Endothelial cell of umbilical vein (primary cell): ENCODE results near the gene BCR. TPM values are rescaled to one million over a fixed set of nuclear protein-coding genes. Genes with fewer than 3 reads are reported as not detected.

Experiments
- BruUV-seq: library from RNA; stranded (reverse); fragments of 400-500 nt; replicated peaks from 2 replicates; lab custom pipeline; 2021; lab: Mats Ljungman, UMichigan
- CTCF ChIA-PET: fragments of 300-600, 350-600 bp; sonication (Branson Sonifier 250); formaldehyde crosslinking; loops from one replicate; lab custom pipeline; 2021; ENCODE audit warnings: antibody characterized with exemption, inconsistent platforms; lab: Charles Lee
- POLR2A ChIA-PET: fragments of 300-600, 350-600 bp; sonication (Branson Sonifier 250); formaldehyde crosslinking; loops from one replicate; lab custom pipeline; 2021; ENCODE audit warnings: antibody characterized with exemption, inconsistent platforms; lab: Charles Lee
- DNase-seq: peaks from one replicate; pipeline ENCODE4 v3.0.0-alpha.2; 2011; ENCODE audit warnings: low read depth, low spot score
- FAIRE-seq: peaks from 2 replicates; lab custom pipeline; 2011; peaks lifted over from hg19 to GRCh38; lab: Jason Lieb, UNC
- H2AFZ ChIP-seq: 2 replicates; pipeline ENCODE4 v1.6.0; 2012; ENCODE audit warnings: low read depth, low read length, control low read depth, inconsistent platforms
- H3K27ac ChIP-seq: 2 replicates; pipeline ENCODE4 v1.5.1; 2011; ENCODE audit warnings: low read depth, mild to moderate bottlenecking, control low read depth, low read length, moderate library complexity; ENCODE audit not compliant: insufficient read depth
- H3K27me3 ChIP-seq, 2 experiments: 2 replicates each; pipeline versions ENCODE4 v1.6.0 to v1.6.1; 2011; ENCODE audit warnings: low read length in 2 of 2, mixed read lengths in 1 of 2; ENCODE audit not compliant: control insufficient read depth in 2 of 2, insufficient read depth in 2 of 2
- H3K36me3 ChIP-seq, 2 experiments: 2 replicates in 1 of 2; 3 replicates in 1 of 2; pipeline ENCODE4 v1.5.1; 2011; ENCODE audit warnings: low read length in 2 of 2, mild to moderate bottlenecking in 1 of 2, moderate library complexity in 1 of 2; ENCODE audit not compliant: control insufficient read depth in 2 of 2, insufficient read depth in 2 of 2; ENCODE audit errors: extremely low read depth in 1 of 2
- H3K4me1 ChIP-seq: 3 replicates; pipeline ENCODE4 v1.5.1; 2011; ENCODE audit warnings: mild to moderate bottlenecking, low read length; ENCODE audit not compliant: control insufficient read depth, insufficient read depth; ENCODE audit errors: extremely low read depth
- H3K4me2 ChIP-seq: 2 replicates; pipeline ENCODE4 v1.6.1; 2011; ENCODE audit warnings: low read length, control low read depth, mixed read lengths; ENCODE audit not compliant: insufficient read depth
- H3K4me3 ChIP-seq, 3 experiments: fragments of 200-600 bp in 1 of 3; sonication (generic), shearing (Covaris generic) in 1 of 3; replicated peaks in 1 of 3; 2 replicates each; pipeline ENCODE4 v1.5.1; 2011 to 2016; ENCODE audit warnings: control low read depth in 3 of 3, low read length in 3 of 3, mild to moderate bottlenecking in 2 of 3, inconsistent platforms in 1 of 3, low read depth in 1 of 3, moderate library complexity in 1 of 3; ENCODE audit not compliant: insufficient read depth in 1 of 3
- H3K79me2 ChIP-seq: 2 replicates; pipeline ENCODE4 v1.6.0; 2012; ENCODE audit warnings: low read length, inconsistent platforms; ENCODE audit not compliant: control insufficient read depth, insufficient read depth
- H3K9ac ChIP-seq: replicated peaks from 2 replicates; pipeline ENCODE3; 2011; ENCODE audit warnings: low read length, control low read depth; ENCODE audit not compliant: insufficient read depth; ENCODE audit errors: extremely low read depth
- H3K9me1 ChIP-seq: replicated peaks from 3 replicates; pipeline ENCODE4 v1.6.0; 2011; ENCODE audit warnings: mild to moderate bottlenecking, low read length; ENCODE audit not compliant: control insufficient read depth, insufficient read depth; ENCODE audit errors: extremely low read depth
- H3K9me3 ChIP-seq: replicated peaks from 2 replicates; pipeline ENCODE4 v1.5.1; 2012; ENCODE audit warnings: low read length, inconsistent platforms; ENCODE audit not compliant: control insufficient read depth, insufficient read depth
- H4K20me1 ChIP-seq: replicated peaks from 2 replicates; pipeline ENCODE3; 2011; ENCODE audit warnings: mild to moderate bottlenecking, low read length; ENCODE audit not compliant: control insufficient read depth, insufficient read depth; ENCODE audit errors: extremely low read depth
- EZH2 ChIP-seq: IDR thresholded peaks from 2 replicates; pipeline ENCODE4 v1.6.1; 2012; ENCODE audit warnings: borderline replicate concordance, low read depth, mild to moderate bottlenecking, moderate library complexity, low read length, inconsistent platforms; ENCODE audit not compliant: severe bottlenecking
- FOS ChIP-seq: IDR thresholded peaks from 2 replicates; pipeline ENCODE4 v1.6.1; 2011; ENCODE audit warnings: mild to moderate bottlenecking, low read length, moderate library complexity, borderline replicate concordance; ENCODE audit not compliant: insufficient read depth
- GATA2 ChIP-seq: IDR thresholded peaks from 2 replicates; pipeline ENCODE4 v1.7.0; 2011; ENCODE audit warnings: low read depth, mild to moderate bottlenecking, moderate library complexity, mixed read lengths, low read length; ENCODE audit not compliant: insufficient read length, insufficient read depth
- JUN ChIP-seq: IDR thresholded peaks from 2 replicates; pipeline ENCODE4 v1.6.1; 2011; ENCODE audit warnings: borderline replicate concordance, low read depth; ENCODE audit not compliant: insufficient read length, insufficient read depth
- MYC ChIP-seq: IDR thresholded peaks from one replicate; pipeline ENCODE4 v1.6.1; 2011; ENCODE audit warnings: mild to moderate bottlenecking, low read depth, low read length
- POLR2A ChIP-seq: IDR thresholded peaks from 2 replicates; pipeline ENCODE4 v1.6.1; 2012; ENCODE audit warnings: low read depth, mild to moderate bottlenecking, control low read depth, low read length
- POLR2AphosphoS5 ChIP-seq: IDR thresholded peaks from 2 replicates; pipeline ENCODE4 v1.6.1; 2012; ENCODE audit warnings: low read depth, mild to moderate bottlenecking, control low read depth, low read length, moderate library complexity; ENCODE audit not compliant: insufficient read depth
- dilution Hi-C: fragments of 300-500 bp; cut with MboI; formaldehyde crosslinking; loops from one replicate; pipeline ENCODE4 v1.15.0; 2019; ENCODE audit warnings: low sequenced_read_pairs; ENCODE audit not compliant: extremely low pct_ligation_motif_present
- intact Hi-C: fragments of 100-400 bp; cut with micrococcal nuclease; formaldehyde crosslinking; loops from one replicate; pipeline ENCODE4 v1.10.0; 2022
- polyA plus RNA-seq, 4 experiments: library from polyadenylated mRNA; depleted of rRNA in 3 of 4; stranded (reverse) in 3 of 4; unstranded in 1 of 4; fragments of >200 nt; gene quantifications; 2 replicates each; pipeline versions ENCODE4 v1.2.1 to v1.2.3, GENCODE V29; 2011 to 2012; ENCODE audit warnings: missing spikeins in 1 of 4
- total RNA-seq: library from RNA; stranded (reverse); gene quantifications from 2 replicates; pipeline ENCODE4 v1.2.3, GENCODE V29; 2021
- TF ChIP-seq, protein P1 (sequence below): IDR thresholded peaks from 2 replicates; pipeline ENCODE4 v1.6.1; 2011; ENCODE audit not compliant: insufficient read depth, insufficient read length
- TF ChIP-seq, protein P2 (sequence below), 2 donors: IDR thresholded peaks; 1 replicate in 1 of 2; 2 replicates in 1 of 2; pipeline ENCODE4 v1.5.1; 2011; ENCODE audit warnings: low read length in 2 of 2, mild to moderate bottlenecking in 2 of 2, moderate library complexity in 2 of 2, control low read depth in 1 of 2, inconsistent platforms in 1 of 2, low read depth in 1 of 2; ENCODE audit not compliant: insufficient read depth in 1 of 2; ENCODE audit errors: extremely low read depth in 1 of 2

Gene BCR
- total and polyA plus RNA-seq, 2 donors (not counting 3 experiments of a cell fraction or from before 2014, with no cell fraction given) = 129 to 141 TPM

DNA sequence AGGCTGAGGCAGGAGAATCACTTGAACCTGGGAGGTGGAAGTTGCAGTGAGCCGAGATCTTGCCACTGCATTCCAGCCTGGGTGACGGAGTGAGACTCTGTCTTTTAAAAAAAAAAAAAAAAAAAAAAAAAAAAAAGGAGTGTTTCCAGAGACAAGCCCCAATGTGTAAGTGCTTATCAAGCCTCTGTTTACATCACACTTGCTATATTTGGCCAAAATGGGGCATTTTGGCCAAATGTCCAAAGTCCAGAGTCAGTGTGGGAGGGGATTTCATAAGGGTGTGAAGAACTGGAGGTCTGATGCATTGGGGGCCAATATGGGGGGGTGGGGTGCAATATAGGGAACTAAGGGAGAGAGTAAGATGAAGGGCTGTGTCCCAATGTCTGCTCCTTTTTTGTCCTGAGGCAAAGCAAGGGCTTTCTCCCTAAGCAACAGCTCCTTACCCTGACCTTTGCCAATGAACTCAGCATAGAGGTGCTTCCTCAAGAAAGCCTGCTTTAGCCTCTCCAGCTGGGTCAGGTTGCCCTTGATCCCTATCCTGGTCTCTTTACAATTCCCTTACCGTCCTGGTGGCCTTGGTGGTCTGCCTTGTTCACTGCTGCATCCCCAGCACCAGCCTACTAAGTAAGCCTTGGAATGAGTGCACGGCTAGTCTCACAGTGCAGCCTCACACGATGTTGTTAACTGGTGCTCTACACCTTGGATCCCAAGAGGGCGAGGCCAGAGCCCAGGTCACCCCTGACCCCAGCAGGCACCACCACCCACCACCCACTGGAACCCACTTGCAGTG is 14.1 kb upstream of the BCR start:
- DNase-seq = no peak
- H3K4me3 ChIP-seq = no peak overlapping the region
- H4K20me1 ChIP-seq = no peaks in the 10 kb centered on the region
- ChIA-PET POLR2A (no interaction called here), CTCF (interaction anchor here (0.7 to 1.2 kb wide), 2 partner anchors 12 to 413 kb away, joined by 3 to 5 read pairs; no protein-coding TSS in a partner anchor)
- no peaks in the 10 kb centered on the region for H3K79me2 ChIP-seq
- no peaks in the 10 kb centered on the region for H3K36me3 ChIP-seq
- no peak for FAIRE-seq
- TF ChIP-seq FOS (no peak), MYC (no peak), POLR2AphosphoS5 (no peak), EZH2 (no peak), JUN (no peak), GATA2 (no peak), POLR2A (no peak)
- TF ChIP-seq, protein P1, sequence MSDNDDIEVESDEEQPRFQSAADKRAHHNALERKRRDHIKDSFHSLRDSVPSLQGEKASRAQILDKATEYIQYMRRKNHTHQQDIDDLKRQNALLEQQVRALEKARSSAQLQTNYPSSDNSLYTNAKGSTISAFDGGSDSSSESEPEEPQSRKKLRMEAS = no peak
- TF ChIP-seq, protein P2, sequence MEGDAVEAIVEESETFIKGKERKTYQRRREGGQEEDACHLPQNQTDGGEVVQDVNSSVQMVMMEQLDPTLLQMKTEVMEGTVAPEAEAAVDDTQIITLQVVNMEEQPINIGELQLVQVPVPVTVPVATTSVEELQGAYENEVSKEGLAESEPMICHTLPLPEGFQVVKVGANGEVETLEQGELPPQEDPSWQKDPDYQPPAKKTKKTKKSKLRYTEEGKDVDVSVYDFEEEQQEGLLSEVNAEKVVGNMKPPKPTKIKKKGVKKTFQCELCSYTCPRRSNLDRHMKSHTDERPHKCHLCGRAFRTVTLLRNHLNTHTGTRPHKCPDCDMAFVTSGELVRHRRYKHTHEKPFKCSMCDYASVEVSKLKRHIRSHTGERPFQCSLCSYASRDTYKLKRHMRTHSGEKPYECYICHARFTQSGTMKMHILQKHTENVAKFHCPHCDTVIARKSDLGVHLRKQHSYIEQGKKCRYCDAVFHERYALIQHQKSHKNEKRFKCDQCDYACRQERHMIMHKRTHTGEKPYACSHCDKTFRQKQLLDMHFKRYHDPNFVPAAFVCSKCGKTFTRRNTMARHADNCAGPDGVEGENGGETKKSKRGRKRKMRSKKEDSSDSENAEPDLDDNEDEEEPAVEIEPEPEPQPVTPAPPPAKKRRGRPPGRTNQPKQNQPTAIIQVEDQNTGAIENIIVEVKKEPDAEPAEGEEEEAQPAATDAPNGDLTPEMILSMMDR (IDR thresholded peaks at IDR 0.05; ENCODE audit: extremely low read depth in 1 of 2, insufficient read depth in 1 of 2, low read depth in 1 of 2, low read length in 2 of 2) = no peak
- H3K4me1 ChIP-seq = no peaks in the 10 kb centered on the region
- no peaks in the 10 kb centered on the region for H3K9me3 ChIP-seq
- H3K9ac ChIP-seq = no peak overlapping the region
- H3K27ac ChIP-seq = no peak overlapping the region
- no peaks in the 10 kb centered on the region for H3K27me3 ChIP-seq
- H3K9me1 ChIP-seq = no peaks in the 10 kb centered on the region
- no TSS peak for BruUV-seq
- dilution Hi-C loops (no loop called here), intact Hi-C loops (no loop called here)
- no peak overlapping the region for H3K4me2 ChIP-seq
- H2AFZ ChIP-seq = no peak overlapping the region
